ENCODE results near the gene TNFRSF13B. TPM values are rescaled to one million over a fixed set of nuclear protein-coding genes. Genes with fewer than 3 reads are reported as not detected.

Gene TNFRSF13B
- total and polyA plus RNA-seq, 2 donors (not counting 3 experiments of a cell fraction or from before 2014, with no cell fraction given), result not detected

DNA sequence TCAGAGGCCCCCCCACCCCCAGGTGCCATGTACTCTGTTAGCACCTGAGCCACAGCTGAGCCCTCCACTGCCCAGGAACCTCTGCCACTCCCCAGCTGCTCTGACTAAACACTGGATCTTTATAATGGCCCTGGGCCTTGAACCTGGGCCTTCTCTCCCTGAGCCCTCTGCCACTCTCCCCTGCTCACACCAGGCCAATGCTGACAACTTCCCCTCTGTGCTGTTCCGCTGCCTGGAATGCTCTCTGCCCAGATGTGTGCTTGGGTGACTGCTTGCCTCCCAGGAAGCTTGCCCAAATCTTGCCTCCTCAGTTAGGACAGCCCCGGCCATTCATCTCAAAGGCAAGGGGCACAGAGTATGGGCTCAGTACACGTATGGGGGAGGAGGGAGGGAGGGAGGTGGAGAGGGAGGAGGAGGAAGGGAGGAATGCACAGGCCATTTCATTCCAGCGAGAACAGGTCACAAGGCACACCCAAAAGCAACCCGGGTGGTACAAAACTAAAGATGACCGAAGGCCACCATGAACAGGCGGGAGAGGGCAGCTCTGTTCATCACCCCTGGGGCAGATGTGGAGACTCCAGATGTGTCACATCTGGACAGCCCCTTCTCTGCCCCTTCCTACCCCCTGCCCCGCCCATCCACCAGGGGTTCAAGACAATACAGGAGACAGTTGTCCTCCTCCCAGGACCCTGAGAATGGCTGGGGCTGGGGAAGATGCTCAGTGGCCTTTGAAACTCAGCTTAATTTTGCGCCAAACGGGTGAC lies 15.3 kb upstream of the TNFRSF13B start:
- no peak overlapping the region for H3K4me3 ChIP-seq (replicated peaks in 1 of 3; ENCODE audit: insufficient read depth in 1 of 3, low read depth in 1 of 3, low read length in 3 of 3)
- BruUV-seq (replicated peaks), result no TSS peak
- POLR2A ChIA-PET, result no interaction called here
- no peaks in the 10 kb centered on the region for H3K9me3 ChIP-seq (replicated peaks; ENCODE audit: control insufficient read depth, insufficient read depth, low read length)
- H2AFZ ChIP-seq (ENCODE audit: low read depth, low read length), result no peak overlapping the region
- DNase-seq (ENCODE audit: low read depth, low spot score), result no peak
- H3K9me1 ChIP-seq (replicated peaks; ENCODE audit: control insufficient read depth, extremely low read depth, insufficient read depth, low read length), result no peaks in the 10 kb centered on the region
- intact Hi-C loops (cut with micrococcal nuclease), result no loop called here
- no peaks in the 10 kb centered on the region for H4K20me1 ChIP-seq (replicated peaks; ENCODE audit: control insufficient read depth, extremely low read depth, insufficient read depth, low read length)
- no peaks in the 10 kb centered on the region for H3K36me3 ChIP-seq (ENCODE audit: control insufficient read depth in 2 of 2, extremely low read depth in 1 of 2, insufficient read depth in 2 of 2, low read length in 2 of 2)
- no peak overlapping the region for H3K27ac ChIP-seq (ENCODE audit: insufficient read depth, low read depth, low read length)
- no peaks in the 10 kb centered on the region for H3K4me1 ChIP-seq (ENCODE audit: control insufficient read depth, extremely low read depth, insufficient read depth, low read length)
- no peaks in the 10 kb centered on the region for H3K79me2 ChIP-seq (ENCODE audit: control insufficient read depth, insufficient read depth, low read length)
- CTCF ChIA-PET, result no interaction called here
- no peak overlapping the region for H3K9ac ChIP-seq (replicated peaks; ENCODE audit: extremely low read depth, insufficient read depth, low read length)
- dilution Hi-C loops (cut with MboI; ENCODE audit: extremely low pct_ligation_motif_present, low sequenced_read_pairs), result no loop called here
- H3K4me2 ChIP-seq (ENCODE audit: insufficient read depth, low read length), result no peak overlapping the region
- FAIRE-seq, result no peak
- H3K27me3 ChIP-seq (ENCODE audit: control insufficient read depth in 2 of 2, insufficient read depth in 2 of 2, low read length in 2 of 2), result peaks cover 3 to 8% of the 10 kb centered on the region in 2 experiments
- TF ChIP-seq POLR2A (IDR thresholded peaks at IDR 0.05; ENCODE audit: low read depth, low read length) (no peak), FOS (IDR thresholded peaks at IDR 0.05; ENCODE audit: borderline replicate concordance, insufficient read depth, low read length) (no peak), EZH2 (IDR thresholded peaks at IDR 0.05; ENCODE audit: borderline replicate concordance, low read depth, low read length, severe bottlenecking) (no peak)
- TF ChIP-seq, protein P1, sequence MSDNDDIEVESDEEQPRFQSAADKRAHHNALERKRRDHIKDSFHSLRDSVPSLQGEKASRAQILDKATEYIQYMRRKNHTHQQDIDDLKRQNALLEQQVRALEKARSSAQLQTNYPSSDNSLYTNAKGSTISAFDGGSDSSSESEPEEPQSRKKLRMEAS (IDR thresholded peaks at IDR 0.05; ENCODE audit: insufficient read depth, insufficient read length), result no peak

DNA sequence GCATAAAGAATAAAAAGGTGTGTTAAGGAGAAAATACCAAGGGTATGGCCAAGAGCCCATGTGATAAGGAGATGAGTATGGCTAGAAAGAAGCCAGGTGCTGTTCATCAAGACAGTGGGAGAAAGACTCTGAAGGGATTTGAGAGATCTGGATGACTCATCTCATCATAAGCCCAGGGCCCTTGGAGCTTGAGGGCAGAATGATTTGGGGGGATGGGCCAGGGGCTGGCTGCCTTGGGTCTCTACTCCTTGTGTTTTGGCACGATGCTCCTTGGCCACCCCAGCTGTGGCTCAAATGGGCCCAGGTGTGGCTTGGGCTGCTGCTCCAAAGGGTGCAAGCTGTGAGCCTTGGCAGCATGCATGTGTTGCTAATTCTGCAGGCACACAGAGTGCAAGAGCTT lies 14.5 kb upstream of the TNFRSF13B start:
- ChIA-PET POLR2A (no interaction called here), CTCF (no interaction called here)
- Histone ChIP-seq H3K4me3 (replicated peaks in 1 of 3; ENCODE audit: insufficient read depth in 1 of 3, low read depth in 1 of 3, low read length in 3 of 3) (no peak overlapping the region), H2AFZ (ENCODE audit: low read depth, low read length) (no peak overlapping the region), H3K9me1 (replicated peaks; ENCODE audit: control insufficient read depth, extremely low read depth, insufficient read depth, low read length) (no peaks in the 10 kb centered on the region), H3K4me1 (ENCODE audit: control insufficient read depth, extremely low read depth, insufficient read depth, low read length) (no peaks in the 10 kb centered on the region), H3K27me3 (ENCODE audit: control insufficient read depth in 2 of 2, insufficient read depth in 2 of 2, low read length in 2 of 2) (peaks cover 3 to 8% of the 10 kb centered on the region in 2 experiments), H3K4me2 (ENCODE audit: insufficient read depth, low read length) (no peak overlapping the region), H3K9me3 (replicated peaks; ENCODE audit: control insufficient read depth, insufficient read depth, low read length) (no peaks in the 10 kb centered on the region), H3K27ac (ENCODE audit: insufficient read depth, low read depth, low read length) (no peak overlapping the region), H3K9ac (replicated peaks; ENCODE audit: extremely low read depth, insufficient read depth, low read length) (no peak overlapping the region), H3K79me2 (ENCODE audit: control insufficient read depth, insufficient read depth, low read length) (no peaks in the 10 kb centered on the region), H4K20me1 (replicated peaks; ENCODE audit: control insufficient read depth, extremely low read depth, insufficient read depth, low read length) (no peaks in the 10 kb centered on the region), H3K36me3 (ENCODE audit: control insufficient read depth in 2 of 2, extremely low read depth in 1 of 2, insufficient read depth in 2 of 2, low read length in 2 of 2) (no peaks in the 10 kb centered on the region)
- dilution Hi-C loops (cut with MboI; ENCODE audit: extremely low pct_ligation_motif_present, low sequenced_read_pairs) (no loop called here), intact Hi-C loops (cut with micrococcal nuclease) (no loop called here)
- TF ChIP-seq POLR2AphosphoS5 (IDR thresholded peaks at IDR 0.05; ENCODE audit: insufficient read depth, low read depth, low read length) (no peak), JUN (IDR thresholded peaks at IDR 0.05; ENCODE audit: borderline replicate concordance, insufficient read depth, insufficient read length, low read depth) (no peak)
- FAIRE-seq, result no peak
- BruUV-seq (replicated peaks), result no TSS peak
- no peak for DNase-seq (ENCODE audit: low read depth, low spot score)
